GM23248 (cell line): ENCODE data around the gene KRT73. TPM values are rescaled to one million over a fixed set of nuclear protein-coding genes. Genes with fewer than 3 reads are reported as not detected.

Experiments used
- DNase-seq: peaks from one replicate; pipeline ENCODE4 v3.0.0-alpha.2; 2015
- H2AFZ ChIP-seq: fragments of 200-600 bp; sonication (generic); 2 replicates; pipeline ENCODE4 v1.6.1; 2016; ENCODE audit warnings: antibody characterized with exemption
- H3F3A ChIP-seq: fragments of 200-600 bp; sonication (generic); 2 replicates; pipeline ENCODE4 v1.6.1; 2016; ENCODE audit warnings: mild to moderate bottlenecking, antibody characterized with exemption, mixed run types; ENCODE audit not compliant: insufficient read depth
- H3K27ac ChIP-seq: fragments of 200-600 bp; sonication (generic); 2 replicates; pipeline ENCODE4 v1.5.1; 2016; ENCODE audit warnings: mild to moderate bottlenecking
- H3K27me3 ChIP-seq: fragments of 200-600 bp; sonication (generic); replicated peaks from 2 replicates; pipeline ENCODE4 v1.6.1; 2016; ENCODE audit warnings: mild to moderate bottlenecking; ENCODE audit not compliant: insufficient read depth
- H3K36me3 ChIP-seq: fragments of 200-600 bp; sonication (generic); 2 replicates; pipeline ENCODE4 v1.6.1; 2016; ENCODE audit warnings: low read depth, mild to moderate bottlenecking
- H3K4me1 ChIP-seq: fragments of 200-600 bp; sonication (generic); 2 replicates; pipeline ENCODE4 v1.6.1; 2016; ENCODE audit warnings: mild to moderate bottlenecking; ENCODE audit not compliant: insufficient read depth
- H3K4me2 ChIP-seq: fragments of 200-600 bp; sonication (generic); one replicate; pipeline ENCODE4 v1.6.1; 2016; ENCODE audit warnings: mild to moderate bottlenecking; ENCODE audit not compliant: unreplicated experiment
- H3K4me3 ChIP-seq: fragments of 200-600 bp; sonication (generic); 2 replicates; pipeline ENCODE4 v1.5.1; 2016; ENCODE audit warnings: mild to moderate bottlenecking
- H3K79me2 ChIP-seq: fragments of 200-600 bp; sonication (generic); 2 replicates; pipeline ENCODE4 v1.6.1; 2016; ENCODE audit warnings: mild to moderate bottlenecking; ENCODE audit not compliant: insufficient read depth
- H3K9ac ChIP-seq: fragments of 200-600 bp; sonication (generic); 2 replicates; pipeline ENCODE4 v1.6.1; 2016; ENCODE audit warnings: mild to moderate bottlenecking
- H3K9me2 ChIP-seq: fragments of 200-600 bp; sonication (generic); 2 replicates; pipeline ENCODE4 v1.6.1; 2016; ENCODE audit warnings: mixed run types, mild to moderate bottlenecking, moderate library complexity; ENCODE audit not compliant: insufficient read depth
- H3K9me3 ChIP-seq: fragments of 200-600 bp; sonication (generic); one replicate; pipeline ENCODE4 v1.6.1; 2017; ENCODE audit warnings: low read depth
- H4K20me1 ChIP-seq: fragments of 200-600 bp; sonication (generic); 2 replicates; pipeline ENCODE4 v1.6.0; 2016; ENCODE audit not compliant: insufficient read depth
- EZH2 ChIP-seq: fragments of 200-600 bp; sonication (generic); IDR thresholded peaks from 2 replicates; pipeline ENCODE4 v1.6.1; 2018; ENCODE audit warnings: antibody characterized with exemption, mild to moderate bottlenecking; ENCODE audit not compliant: insufficient read depth, poor library complexity, severe bottlenecking
- EZH2phosphoT487 ChIP-seq: fragments of 200-600 bp; sonication (generic); IDR thresholded peaks from 2 replicates; pipeline ENCODE4 v1.6.1; 2018; ENCODE audit warnings: antibody characterized with exemption, moderate library complexity, mild to moderate bottlenecking, low read depth; ENCODE audit not compliant: insufficient read depth
- WGBS, 2 experiments: methylation state at CpG; one replicate each; pipeline ENCODE4 v1.1.6; 2015 to 2017; ENCODE audit warnings: low lambda C conversion rate in 2 of 2, low coverage in 1 of 2; ENCODE audit errors: missing lambda C conversion rate in 2 of 2; 5-methylcytosine and 5-hydroxymethylcytosine counted together
- in situ Hi-C: fragments of 300-500 bp; cut with MboI; formaldehyde crosslinking; loops from 2 replicates; pipeline ENCODE4 v1.15.0; 2020
- polyA plus RNA-seq: library from polyadenylated mRNA; unstranded; fragments of >200 nt; fragmentation: Nextera tagmentation; extraction: Ambion mirVana; gene quantifications from 2 replicates; pipeline ENCODE4 v1.2.1, GENCODE V29; 2016
- total RNA-seq: library from RNA; depleted of rRNA; stranded (reverse); fragments of >200 nt; shearing (Covaris generic); gene quantifications from 2 replicates; pipeline ENCODE4 v1.2.3, GENCODE V29; 2014

The KRT73 gene
- total and polyA plus RNA-seq, 2 experiments from 2014 or later, result not detected

DNA sequence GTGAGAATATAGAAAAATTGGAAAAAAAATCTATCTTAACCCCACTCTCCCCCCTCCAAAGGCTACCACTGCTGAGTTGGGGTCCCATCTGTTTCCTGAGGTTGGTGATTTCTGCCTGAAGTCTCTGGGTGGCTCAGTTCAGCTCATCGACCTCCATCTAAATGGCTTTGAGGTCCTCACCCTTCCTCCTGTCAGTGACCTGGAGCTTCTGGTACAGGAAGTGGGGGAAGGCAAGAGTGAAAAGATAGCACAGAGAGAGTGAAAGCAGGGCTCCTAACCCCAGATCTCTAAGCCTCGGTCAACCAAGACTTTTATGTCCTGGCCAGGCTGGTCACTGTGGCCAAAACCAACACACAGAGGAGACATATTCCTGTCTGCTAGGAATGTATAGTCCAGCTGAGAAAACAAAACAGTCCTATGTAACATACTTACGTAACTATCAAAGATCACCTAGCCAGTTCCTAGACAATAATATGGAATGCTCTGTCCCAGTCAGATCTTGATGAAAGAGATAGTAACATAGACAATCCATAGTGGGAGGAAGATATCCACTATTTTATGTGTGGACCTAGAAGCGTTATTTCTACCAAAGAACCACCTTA lies 12.3 kb upstream of the KRT73 start:
- WGBS, 2 experiments, result 47 to 55% methylated on average over 4 of the region's 4 CpGs
- no peak overlapping the region for H3K27ac ChIP-seq
- in situ Hi-C loops, result no loop called here
- no peak for DNase-seq
- no peaks in the 10 kb centered on the region for H3K9me3 ChIP-seq
- H3K4me3 ChIP-seq, result no peak overlapping the region
- peaks cover 52% of the 10 kb centered on the region for H3K27me3 ChIP-seq
- no peak for TF ChIP-seq EZH2phosphoT487
- no peaks in the 10 kb centered on the region for H4K20me1 ChIP-seq
- H3K4me2 ChIP-seq, result no peak overlapping the region
- H3K4me1 ChIP-seq, result no peaks in the 10 kb centered on the region
- no peak overlapping the region for H3K9ac ChIP-seq
- H3F3A ChIP-seq, result no peaks in the 10 kb centered on the region
- no peaks in the 10 kb centered on the region for H3K79me2 ChIP-seq
- H2AFZ ChIP-seq, result no peak overlapping the region
- no peaks in the 10 kb centered on the region for H3K36me3 ChIP-seq
- H3K9me2 ChIP-seq, result no peaks in the 10 kb centered on the region

DNA sequence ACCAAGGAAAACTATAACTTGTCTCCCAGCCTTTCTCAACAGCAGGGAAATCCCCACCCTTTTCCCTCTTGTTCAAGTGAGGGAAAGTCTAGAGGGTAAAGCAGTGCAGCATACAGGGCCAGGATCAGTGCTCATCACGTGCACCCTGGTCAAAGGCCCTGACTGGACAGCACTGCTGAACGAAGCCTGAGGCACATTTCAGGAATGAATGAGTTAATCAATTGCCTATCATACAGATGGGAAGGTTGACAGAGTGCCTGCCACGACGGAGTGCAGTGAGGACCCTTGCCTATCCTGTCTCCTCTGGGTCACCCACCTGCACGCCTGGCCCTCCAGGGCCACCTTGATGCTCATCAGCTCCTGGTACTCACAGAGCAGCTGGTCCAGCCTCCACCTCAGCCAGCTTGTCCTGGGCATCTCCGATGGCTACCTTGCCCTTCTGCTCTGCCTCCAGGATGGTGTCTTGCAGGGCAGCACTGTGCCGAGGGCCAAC lies 11.7 kb upstream of the KRT73 start:
- Histone ChIP-seq H2AFZ (no peak overlapping the region), H3K9me2 (no peaks in the 10 kb centered on the region), H3K9ac (no peak overlapping the region), H3K36me3 (no peaks in the 10 kb centered on the region), H3K79me2 (no peaks in the 10 kb centered on the region), H3K4me3 (no peak overlapping the region), H3K9me3 (no peaks in the 10 kb centered on the region), H3K4me2 (no peak overlapping the region), H3F3A (no peaks in the 10 kb centered on the region), H4K20me1 (no peaks in the 10 kb centered on the region), H3K27ac (no peak overlapping the region), H3K4me1 (no peaks in the 10 kb centered on the region), H3K27me3 (peaks cover 59% of the 10 kb centered on the region)
- WGBS, 2 experiments, result 43 to 44% methylated on average over 7 of the region's 7 CpGs
- in situ Hi-C loops, result no loop called here
- no peak for DNase-seq
- TF ChIP-seq EZH2phosphoT487 (no peak), EZH2 (no peak)

DNA sequence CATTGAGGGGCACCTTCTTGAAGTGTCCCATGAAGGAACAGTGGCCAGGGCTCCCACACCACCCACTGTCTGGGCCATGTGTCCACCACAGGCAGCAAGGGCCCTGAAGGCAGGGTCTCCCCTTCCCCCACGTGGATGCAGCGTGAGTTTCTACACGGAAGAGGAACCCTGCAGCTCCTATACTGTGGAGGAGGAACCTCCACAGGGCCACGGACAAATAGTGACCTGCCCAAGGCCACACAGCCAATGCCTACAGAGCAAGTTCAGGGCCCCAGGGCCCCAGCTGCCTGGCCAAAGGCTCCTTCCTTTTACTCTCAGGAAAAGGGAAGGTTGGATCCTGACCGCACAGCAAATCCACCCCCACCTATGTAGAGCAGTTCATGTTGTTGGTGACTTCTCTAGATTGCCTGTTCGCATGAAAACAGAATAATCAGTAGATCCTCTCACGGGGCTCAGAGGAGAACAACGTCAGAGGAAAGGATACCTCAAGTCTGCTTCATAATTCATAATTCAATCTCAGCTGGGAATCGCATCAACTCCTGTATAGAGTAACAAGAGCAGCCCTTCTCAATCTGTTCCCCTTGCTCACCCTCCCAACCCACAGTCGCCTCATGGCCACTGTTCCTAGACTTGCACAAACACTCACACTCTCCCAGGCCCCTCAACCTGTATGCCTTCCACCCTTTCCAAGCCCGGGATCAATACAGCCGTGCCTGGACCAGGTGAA lies 11.1 kb upstream of the KRT73 start:
- in situ Hi-C loops, result no loop called here

DNA sequence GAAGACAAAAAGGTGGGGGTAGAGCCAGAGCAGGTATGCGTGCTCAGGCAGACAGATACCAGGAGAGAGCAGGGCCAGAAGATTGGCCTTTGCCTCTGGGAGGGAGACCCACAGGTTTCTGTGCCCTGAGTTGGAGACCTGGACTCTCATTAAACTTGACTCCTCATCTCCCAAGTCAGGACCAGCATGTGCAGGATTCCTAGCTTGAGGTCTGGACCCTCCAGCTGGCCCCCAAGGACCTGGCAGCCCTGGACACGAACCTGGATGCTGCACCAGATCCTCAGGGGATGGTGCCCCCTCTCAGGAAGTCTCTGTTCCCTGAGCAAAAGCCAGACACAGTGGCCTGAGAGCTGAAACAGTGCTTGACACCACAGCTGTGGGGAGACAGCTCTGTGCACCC lies 10.5 kb upstream of the KRT73 start:
- DNase-seq, result no peak
- in situ Hi-C loops, result no loop called here
- Histone ChIP-seq H3K4me1 (no peaks in the 10 kb centered on the region), H2AFZ (no peak overlapping the region), H3K27ac (no peak overlapping the region), H3K79me2 (no peaks in the 10 kb centered on the region), H4K20me1 (no peaks in the 10 kb centered on the region), H3K9ac (no peak overlapping the region), H3F3A (no peaks in the 10 kb centered on the region), H3K4me3 (no peak overlapping the region), H3K9me2 (no peaks in the 10 kb centered on the region), H3K9me3 (no peaks in the 10 kb centered on the region), H3K27me3 (peaks cover 67% of the 10 kb centered on the region), H3K36me3 (no peaks in the 10 kb centered on the region), H3K4me2 (no peak overlapping the region)
- WGBS, 2 experiments, result 35 to 45% methylated on average over 2 of the region's 2 CpGs
- no peak for TF ChIP-seq EZH2
- no peak for TF ChIP-seq EZH2phosphoT487

More for the DNA sequence above, 11.1 kb upstream of the KRT73 start:
- no peak for TF ChIP-seq EZH2phosphoT487
- TF ChIP-seq EZH2, result no peak
- Histone ChIP-seq H4K20me1 (no peaks in the 10 kb centered on the region), H3K9me2 (no peaks in the 10 kb centered on the region), H3K27ac (no peak overlapping the region), H3K4me2 (no peak overlapping the region), H2AFZ (no peak overlapping the region), H3K27me3 (peaks cover 65% of the 10 kb centered on the region), H3F3A (no peaks in the 10 kb centered on the region), H3K4me1 (no peaks in the 10 kb centered on the region), H3K9ac (no peak overlapping the region), H3K4me3 (no peak overlapping the region), H3K9me3 (no peaks in the 10 kb centered on the region), H3K36me3 (no peaks in the 10 kb centered on the region), H3K79me2 (no peaks in the 10 kb centered on the region)
- whole genome bisulfite sequencing, 2 experiments, result 62 to 69% methylated on average over 10 to 12 of the region's 12 CpGs
- no peak for DNase-seq

DNA sequence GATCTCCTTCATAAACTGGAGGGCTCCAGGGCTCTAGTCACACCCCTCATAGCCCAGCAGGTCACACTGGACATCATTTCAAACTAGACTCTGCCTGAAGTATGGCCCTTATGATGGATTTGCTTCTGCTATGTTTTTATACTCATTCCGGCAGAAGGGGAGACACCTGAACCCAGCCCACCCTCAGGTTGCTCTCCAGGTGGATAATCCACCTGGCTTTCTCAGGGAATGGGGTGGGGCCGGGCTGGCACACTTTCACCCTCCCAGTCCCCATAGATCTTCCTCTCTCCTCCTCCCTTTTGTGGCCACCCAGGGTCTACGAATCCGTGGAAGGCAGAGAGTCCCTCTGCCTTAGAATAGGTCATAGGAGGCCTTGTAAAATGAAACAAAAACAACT lies 9.8 kb upstream of the KRT73 start:
- no peaks in the 10 kb centered on the region for H4K20me1 ChIP-seq
- H3K36me3 ChIP-seq, result no peaks in the 10 kb centered on the region
- H3K9ac ChIP-seq, result no peak overlapping the region
- no peak overlapping the region for H2AFZ ChIP-seq
- no peaks in the 10 kb centered on the region for H3K79me2 ChIP-seq
- no peak overlapping the region for H3K4me3 ChIP-seq
- H3K27me3 ChIP-seq, result peaks cover 64% of the 10 kb centered on the region
- in situ Hi-C loops, result no loop called here
- TF ChIP-seq EZH2, result no peak
- no peak for TF ChIP-seq EZH2phosphoT487
- no peak overlapping the region for H3K27ac ChIP-seq
- H3K4me1 ChIP-seq, result no peaks in the 10 kb centered on the region
- DNase-seq, result no peak
- peaks cover 2% of the 10 kb centered on the region for H3K9me3 ChIP-seq
- H3F3A ChIP-seq, result no peaks in the 10 kb centered on the region
- no peaks in the 10 kb centered on the region for H3K9me2 ChIP-seq
- H3K4me2 ChIP-seq, result no peak overlapping the region
- WGBS, 2 experiments, result 22 to 26% methylated on average over 4 of the region's 4 CpGs
